ENCODE measurements around the gene GATD1.

DNA sequence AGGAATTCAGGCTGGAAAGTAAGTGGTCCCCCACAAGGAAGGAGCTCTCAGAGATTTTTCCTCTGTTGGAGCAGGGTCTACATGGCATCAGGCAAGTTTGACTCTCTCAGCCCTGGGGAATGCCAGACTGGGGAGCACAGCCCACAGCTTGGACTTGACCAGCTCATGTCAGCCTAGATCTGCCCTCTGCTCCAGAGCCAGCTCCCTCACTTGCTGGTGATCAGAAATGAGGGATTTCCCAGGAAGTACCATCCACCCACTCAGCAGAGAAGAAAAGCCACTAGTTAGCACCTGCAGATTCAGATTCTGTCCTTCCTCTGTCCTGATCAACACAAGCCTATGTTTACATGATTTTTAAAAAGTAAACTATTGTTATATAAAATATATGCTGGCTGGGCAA lies 17.1 kb downstream of the GATD1 start:
- no peak for TF ChIP-seq POLR2AphosphoS5 (IDR thresholded peaks at IDR 0.05)
- TF ChIP-seq, protein P1, sequence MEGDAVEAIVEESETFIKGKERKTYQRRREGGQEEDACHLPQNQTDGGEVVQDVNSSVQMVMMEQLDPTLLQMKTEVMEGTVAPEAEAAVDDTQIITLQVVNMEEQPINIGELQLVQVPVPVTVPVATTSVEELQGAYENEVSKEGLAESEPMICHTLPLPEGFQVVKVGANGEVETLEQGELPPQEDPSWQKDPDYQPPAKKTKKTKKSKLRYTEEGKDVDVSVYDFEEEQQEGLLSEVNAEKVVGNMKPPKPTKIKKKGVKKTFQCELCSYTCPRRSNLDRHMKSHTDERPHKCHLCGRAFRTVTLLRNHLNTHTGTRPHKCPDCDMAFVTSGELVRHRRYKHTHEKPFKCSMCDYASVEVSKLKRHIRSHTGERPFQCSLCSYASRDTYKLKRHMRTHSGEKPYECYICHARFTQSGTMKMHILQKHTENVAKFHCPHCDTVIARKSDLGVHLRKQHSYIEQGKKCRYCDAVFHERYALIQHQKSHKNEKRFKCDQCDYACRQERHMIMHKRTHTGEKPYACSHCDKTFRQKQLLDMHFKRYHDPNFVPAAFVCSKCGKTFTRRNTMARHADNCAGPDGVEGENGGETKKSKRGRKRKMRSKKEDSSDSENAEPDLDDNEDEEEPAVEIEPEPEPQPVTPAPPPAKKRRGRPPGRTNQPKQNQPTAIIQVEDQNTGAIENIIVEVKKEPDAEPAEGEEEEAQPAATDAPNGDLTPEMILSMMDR (IDR thresholded peaks at IDR 0.05) = no peak
